Middle frontal gyrus (tissue), 1 donor: Measurements from ENCODE around the gene CDH4.

Source experiments
- DNase-seq: peaks from one replicate; pipeline ENCODE4 v3.0.0-alpha.2; 2015; ENCODE audit warnings: low spot score; ENCODE audit errors: extremely low spot score

CDH4 gene

DNA sequence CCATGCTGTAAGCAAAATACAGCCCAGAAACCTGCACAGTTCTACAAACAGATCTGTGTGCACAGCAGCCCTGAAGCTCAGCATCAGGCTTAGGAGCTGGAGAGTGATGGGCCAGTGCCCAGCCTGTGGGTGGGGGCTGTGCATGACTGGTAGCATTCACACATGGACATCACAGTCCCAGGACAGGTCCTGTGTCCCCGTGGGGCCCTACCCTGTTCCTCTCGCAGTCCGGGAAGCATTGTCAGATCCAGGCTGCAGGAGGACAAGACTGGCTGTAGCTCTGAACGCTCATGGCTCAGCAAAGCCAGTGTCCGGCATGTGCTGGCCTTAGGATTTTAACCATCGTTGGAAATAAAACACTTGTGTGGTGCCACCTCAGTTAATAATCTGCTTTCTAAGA lies 234.1 kb downstream of the CDH4 start:
- no peak for DNase-seq

DNA sequence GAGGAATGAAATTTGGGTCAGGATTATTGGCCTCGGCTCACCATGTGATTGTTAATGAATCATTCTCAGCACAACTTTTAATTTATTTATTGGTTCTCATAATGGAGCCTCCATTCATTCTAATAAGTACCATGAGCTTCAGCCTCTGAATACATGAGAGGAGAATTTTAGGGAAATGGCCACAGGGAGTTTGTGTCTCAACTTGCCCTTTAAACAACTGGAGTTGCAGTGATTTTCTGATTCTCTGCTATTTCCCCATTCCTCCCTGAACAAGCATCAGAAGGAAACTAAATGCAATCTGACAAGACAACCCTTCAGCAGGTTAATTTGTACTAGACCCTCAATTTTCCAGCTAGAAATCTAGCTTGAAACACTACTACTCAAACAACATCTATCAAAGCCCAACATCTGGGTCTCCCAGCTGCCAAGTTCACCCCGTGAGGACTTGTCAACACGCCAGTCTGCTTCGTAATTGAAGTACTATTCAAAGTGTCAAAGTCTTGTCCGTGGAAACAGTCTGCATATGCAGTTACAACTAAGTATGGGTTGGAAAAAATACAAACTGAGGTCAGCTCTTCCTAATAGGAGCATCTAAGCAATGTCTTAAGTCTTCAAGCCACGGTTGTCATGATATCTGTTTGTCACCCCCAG lies 235.4 kb downstream of the CDH4 start:
- DNase-seq = no peak

DNA sequence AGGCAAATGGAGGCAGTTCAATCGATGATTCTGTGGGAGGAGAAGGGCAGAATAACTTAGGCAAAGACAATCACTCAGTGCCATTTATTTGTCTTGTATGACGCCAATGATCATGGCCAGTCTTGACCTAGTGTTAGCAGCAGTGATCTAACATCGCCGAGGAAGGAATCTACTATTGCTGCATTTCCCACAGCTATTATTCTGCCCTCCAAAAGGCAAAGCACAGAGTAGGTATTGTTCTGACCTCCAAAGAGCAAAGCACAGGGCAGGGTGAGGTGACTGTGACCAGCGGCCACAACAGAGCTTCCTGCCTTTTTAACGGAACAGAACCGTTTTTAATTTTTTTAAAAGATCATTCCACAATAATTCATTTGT lies 235.9 kb downstream of the CDH4 start:
- DNase-seq = no peak

DNA sequence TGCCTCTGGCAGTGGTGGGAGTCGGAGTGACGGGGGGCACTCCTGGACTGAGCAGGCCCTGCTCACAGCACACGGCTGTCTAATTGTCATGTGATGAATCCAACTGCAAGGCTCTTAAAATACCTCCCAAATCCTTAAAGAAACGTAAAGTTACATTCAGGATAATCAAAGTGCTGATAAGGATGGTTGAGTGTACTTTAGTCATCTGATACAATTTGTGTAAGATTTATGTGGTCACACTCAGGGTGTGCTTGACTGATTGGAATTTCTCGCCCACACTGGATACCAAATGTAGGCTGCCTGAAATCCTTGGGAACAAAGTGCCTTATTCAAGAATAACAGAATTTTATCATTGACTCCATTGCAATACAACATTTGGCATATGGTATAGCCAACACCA lies 238.7 kb downstream of the CDH4 start:
- no peak for DNase-seq

GRCh38 chr20:61492065-61492464 lies 240.0 kb downstream of the CDH4 start:
- DNase-seq = no peak

DNA sequence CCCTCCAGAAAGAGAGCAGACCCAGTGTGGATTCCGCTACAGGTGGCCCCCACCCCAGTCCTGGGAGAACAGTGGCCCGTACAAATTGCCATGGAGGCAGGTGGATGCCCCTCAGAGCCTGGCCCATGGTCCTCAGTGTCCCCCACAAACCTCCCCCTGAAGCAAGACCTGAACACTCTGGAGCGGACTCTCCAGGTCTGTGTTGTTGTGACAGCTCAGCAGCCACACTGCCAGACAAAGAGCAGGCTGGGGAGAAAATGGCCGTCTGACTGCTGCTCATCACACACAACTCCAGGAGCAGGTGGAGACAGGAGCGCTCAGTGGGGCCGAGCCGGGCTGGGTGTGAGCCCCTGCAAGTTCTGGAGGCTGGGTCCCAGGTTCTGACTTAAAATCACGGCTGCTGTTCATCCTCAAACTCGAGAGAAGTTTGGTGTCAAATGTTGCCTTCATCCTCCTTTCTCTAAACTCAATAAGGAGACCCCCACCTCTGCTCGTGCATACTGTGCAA lies 241.8 kb downstream of the CDH4 start:
- DNase-seq = no peak

GRCh38 chr20:61494763-61495575 lies 242.9 kb downstream of the CDH4 start:
- no peak for DNase-seq

GRCh38 chr20:61497029-61497627 lies 245.1 kb downstream of the CDH4 start:
- DNase-seq = no peak

DNA sequence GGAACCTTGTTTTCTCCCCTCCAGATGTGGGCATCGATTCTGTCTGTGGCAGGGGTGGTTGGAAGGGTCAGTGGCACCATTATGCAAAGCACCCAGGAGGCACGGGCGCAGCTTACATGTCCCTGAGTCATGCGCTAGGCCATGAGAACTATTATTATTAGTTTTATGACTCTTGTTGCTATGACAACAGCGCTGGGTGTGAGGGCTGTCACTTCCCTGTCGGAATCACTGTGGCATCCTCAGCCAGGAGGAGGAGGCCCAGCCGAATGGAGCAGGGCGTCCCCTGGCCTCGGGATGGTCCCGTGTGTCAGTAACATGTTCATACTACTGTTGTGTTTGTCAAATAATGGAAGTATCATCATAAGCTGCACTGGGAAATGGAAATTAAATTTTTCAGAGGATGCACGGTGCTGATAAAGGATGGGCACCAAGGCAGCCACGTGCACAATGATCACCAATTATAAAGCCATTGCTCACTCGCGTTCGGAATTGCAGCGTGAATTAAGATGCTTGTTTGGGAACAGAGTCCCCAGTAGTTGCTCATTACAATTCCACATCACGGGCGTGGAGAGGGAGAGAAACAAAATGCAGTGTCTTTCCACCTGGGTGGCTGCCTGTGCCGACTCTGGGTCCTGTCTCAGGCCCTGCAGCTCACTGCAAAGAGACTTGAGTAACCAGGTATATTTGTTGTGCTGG lies 247.9 kb downstream of the CDH4 start:
- no peak for DNase-seq

DNA sequence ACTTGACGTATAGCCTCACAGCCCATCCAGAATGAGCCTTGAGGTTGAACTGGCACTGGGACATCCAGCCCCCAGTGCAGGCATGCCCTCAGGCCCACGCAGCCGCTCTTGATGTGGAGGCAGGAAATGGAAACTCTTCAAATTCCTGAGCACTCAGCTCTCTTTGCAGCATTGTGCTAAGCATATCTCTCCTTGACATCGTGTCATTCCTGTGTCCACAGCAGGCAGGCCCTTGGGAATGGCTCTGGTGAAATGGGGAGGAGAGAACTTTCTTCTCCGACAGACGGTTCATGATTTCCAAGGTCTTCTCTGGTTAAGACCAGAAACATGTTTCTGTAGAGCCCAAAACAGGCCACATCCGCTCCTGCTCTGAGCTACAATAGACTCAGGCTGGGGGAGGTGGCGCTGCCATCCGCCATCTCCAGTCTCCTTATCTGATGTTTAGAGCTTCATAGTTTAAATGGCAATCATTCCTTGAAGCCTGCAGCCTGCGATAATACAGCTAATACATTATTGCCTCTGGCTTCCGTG lies 248.8 kb downstream of the CDH4 start:
- no peak for DNase-seq

DNA sequence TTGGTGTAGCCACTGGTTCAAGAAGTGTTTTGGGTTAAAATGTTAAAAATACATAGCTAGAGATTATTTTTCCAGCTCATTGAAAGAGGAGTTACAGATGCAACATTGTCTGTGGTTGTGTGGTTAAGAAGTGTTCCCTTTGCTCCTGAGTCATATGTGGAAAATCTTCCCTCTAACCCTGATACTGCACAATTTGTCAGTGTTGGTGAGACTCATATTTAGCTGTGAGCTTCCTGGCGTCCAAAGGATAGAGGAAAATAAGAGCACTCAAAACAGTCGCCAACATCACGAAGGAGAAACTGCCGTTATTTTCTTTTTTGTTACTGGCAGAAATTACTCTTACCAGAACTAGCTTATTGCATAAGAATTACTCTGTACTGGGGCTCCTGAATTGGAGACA lies 250.4 kb downstream of the CDH4 start:
- no peak for DNase-seq

DNA sequence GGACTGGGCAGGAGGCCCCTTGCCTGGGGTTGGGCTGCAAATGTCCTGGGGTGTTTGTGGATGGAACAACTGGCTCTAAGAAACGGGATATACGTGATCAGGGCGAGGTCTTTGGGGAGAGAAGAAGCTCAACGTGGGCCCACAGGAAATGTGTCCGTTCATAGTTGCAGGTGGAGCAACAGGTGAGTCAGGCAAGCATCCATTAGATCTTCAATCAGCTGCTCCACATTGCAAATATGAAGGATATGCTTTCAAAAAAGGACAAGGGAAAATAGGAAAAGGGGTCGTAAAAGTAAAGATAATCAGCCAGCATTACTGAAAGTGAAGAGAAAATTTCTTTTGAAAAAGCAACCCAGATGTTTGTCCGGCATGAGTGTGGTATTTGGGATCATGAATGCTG lies 251.0 kb downstream of the CDH4 start:
- no peak for DNase-seq

DNA sequence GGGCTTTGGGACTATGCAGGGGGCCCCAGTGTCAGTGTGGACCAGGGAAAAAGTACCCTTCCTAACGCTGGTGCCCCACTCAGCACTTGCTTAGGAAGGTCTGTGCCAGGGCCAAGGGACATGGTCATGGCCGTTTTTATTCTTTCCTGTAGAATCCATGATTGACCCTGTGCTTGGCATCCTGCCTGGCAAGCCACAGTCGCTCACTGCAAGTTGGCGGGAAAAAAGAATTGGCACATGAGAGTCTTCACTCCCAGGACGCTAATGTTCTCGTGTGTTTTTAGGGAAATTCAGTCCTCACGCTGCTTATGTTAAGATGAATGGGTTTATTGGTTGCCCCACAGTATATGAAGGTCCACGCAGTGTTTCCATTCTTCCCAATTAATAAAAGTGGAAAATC lies 253.4 kb downstream of the CDH4 start:
- no peak for DNase-seq

DNA sequence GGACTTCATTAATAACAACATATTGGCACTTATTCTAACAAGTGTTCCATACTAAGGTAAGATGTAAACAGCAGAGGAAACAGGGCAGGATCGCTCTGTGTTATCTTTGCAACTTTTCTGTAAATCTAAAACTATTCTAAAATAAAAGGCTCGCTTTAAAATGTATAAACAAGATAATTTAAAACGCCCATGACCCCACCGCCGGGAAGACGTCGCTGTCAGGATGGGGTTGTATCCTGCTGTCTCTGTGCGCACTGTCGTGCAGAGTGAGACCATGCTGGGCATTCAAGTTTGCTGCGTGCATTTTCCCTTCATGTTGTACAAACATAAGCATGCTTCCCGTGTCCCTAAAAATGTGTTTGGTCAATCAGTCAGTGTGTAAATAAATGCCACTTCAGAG lies 255.7 kb downstream of the CDH4 start:
- no peak for DNase-seq

DNA sequence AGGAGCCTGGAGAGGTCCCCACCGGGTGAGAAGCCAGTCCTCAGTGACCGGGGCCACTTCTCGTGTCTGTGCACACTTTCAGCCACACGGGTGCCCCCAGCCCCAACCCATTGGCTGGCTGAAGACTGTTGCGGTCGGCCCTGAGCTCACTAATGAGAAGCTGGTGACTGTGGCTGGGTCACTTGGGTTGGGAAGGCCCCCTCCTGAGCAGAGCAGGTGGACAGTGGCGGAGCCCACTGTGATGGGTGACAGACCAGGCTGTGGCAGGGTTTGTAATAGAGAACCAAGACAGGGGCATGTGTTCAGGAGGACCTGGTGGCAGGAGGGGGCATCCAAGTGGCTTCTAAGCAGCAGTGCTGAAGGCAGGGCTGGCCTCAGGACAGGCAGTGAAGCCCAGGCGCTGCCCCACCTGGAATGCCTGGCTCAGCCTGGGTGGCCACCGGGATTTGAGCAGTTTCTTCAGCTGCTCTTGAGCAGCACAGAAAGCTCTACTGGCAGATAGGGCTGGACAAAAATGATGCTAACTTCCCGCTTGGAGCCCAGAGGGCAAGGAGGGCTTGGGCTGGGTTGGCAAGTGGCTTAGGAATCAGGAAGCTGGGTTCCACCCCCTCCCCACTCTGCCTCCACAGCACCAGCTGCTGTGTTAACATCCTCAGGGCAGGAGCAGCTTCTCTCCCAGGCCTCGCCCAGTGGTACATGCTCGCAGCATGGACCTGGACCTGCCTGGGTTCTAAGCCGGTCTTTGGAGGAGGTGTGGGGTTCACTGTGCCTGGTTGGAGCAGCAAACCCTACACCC lies 256.4 kb downstream of the CDH4 start:
- DNase-seq = no peak

GRCh38 chr20:61510778-61511330 lies 258.8 kb downstream of the CDH4 start:
- DNase-seq = no peak

DNA sequence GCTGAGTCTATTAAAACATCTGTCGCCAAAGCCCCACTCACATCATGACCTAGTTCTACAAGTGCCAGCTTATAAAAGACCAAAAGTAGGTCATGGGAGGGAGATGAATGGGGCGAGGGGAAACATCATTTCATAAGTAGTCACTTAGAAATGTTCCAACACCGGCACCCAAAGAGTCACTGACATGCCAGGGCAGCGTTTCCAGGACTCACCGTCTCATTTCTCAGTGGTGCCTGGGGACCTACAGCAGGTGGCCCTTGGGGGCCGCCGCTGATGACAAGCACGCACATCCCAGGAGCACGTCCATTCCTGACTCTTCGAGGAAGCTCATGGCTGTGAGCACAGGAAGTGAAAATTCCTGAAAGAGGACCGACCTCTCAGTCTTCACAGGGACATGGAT lies 260.4 kb downstream of the CDH4 start:
- no peak for DNase-seq

DNA sequence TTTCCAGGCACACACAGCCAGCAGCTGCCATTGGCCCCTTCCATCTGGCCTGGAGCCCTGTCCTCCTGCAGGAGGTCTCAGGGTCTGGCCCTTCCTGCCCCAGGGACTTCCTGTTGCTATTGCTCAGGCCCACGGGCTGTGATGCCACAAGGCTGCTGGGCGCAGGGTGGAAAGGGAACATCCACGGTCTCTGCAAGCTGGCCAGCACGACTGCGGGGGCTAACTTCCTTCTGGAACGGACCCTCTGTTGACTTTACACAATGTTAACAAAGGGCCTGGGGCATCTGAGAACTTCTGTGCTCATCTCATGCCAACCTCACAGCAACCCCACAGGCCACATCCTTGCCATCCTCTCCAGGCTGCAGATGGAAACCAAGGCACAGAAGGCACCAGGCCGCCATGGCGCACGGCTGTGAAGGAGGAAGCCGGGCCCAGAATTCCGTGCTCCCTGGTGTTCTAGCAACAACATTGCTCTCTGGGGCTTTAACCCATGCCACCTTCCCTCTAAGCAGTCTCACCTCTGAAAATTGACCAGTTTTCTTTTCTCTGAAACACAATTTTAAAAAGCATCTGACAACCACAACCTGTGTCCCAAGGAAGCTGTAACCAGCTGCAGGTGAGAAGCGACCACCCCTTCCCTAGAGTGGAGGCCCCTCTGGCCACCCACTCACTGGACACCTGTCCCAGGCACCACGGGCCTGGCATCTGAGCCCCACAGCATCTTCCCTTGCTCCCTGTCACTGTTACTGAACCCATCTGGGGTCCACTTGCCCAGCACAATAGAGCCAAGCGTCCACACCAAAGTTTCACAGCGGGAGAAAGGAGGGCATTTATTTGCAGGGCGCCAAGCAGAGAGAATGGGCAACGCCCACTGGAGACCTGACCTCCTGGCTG lies 261.3 kb downstream of the CDH4 start:
- no peak for DNase-seq

DNA sequence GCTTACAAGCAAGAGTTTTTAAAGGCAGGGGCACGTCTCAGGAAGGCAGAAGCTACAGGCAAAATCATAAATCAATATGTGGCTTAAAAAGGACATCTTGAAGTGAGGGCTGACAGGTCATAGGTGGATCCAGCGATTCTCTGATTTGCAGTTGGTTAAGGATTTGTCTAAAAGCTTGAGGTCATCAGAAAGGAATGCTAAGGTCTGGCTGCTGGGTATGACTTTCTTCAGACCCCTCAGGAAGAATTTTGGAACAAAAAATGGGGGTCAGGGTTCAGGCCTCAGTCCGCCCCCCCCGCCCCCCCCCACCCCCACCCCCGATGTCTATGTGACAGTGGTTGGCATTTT lies 261.9 kb downstream of the CDH4 start:
- DNase-seq = no peak

GRCh38 chr20:61514396-61514795 lies 262.3 kb downstream of the CDH4 start:
- no peak for DNase-seq
